ENCODE results near the gene NRTN.

DNA sequence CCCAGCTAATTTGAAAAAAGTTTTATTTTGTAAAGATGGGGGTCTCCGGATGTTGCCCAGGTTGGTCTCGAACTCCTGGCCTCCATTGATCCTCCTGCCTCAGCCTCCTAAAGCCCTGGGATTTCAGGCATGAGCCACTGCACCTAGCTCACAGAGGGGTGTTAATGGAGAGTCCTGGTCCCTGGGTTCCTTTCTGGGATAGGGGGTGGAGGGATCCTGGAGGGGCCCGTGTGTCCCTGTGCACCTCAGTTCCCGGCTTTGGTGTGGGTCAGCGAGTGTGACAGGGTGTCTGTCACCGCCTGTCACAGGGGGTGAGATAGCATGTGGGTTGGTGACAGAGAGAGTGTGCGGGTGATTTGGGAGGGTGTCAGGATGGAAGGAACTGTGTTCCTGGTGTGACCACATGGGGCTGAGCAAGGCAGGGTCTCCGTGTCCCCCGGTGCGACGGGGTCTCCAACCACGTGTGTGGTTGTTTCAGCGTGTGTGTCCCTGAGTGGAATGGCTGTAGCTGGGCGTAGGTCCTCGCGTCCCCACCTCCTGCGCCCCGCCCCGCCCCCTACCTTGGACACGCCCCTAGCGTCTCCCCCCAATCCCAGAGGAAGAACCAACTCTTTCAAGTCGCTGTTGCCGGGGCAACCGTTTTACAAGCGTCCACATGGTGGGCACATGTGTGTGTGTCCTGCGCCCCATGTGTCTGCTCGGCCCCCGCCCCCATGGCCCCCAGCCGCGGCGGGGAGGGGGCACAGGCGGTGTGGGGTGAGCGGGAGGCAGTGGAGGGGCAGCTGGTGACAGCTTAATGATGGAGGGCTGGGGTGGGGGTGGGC, 2.9 kb upstream of the NRTN start:
- TF ChIP-seq EZH2 (IDR thresholded peaks at IDR 0.05; ENCODE audit: insufficient read depth, poor library complexity, severe bottlenecking) (no peak), EZH2phosphoT487 (IDR thresholded peaks at IDR 0.05; ENCODE audit: insufficient read depth, low read depth) (no peak)

Measured in GM23248 (cell line).